BLaER1 treated with 17β-estradiol and CSF1 and Interleukin-3, amounts not matched to agents 10 nM and 100 nM (cell line): ENCODE measurements around the gene PCOLCE2.
"Not testable (repeated sequence)": the region's sequence is repeated elsewhere in the genome, so short reads cannot be mapped to it uniquely, and the experiment has no call there.

ENCODE experiments used
- H3K27ac ChIP-seq, 11 experiments: shearing (Covaris generic); formaldehyde crosslinking; 2 replicates each; pipeline ENCODE4 v1.8.1; 2022
- H3K27me3 ChIP-seq, 11 experiments: shearing (Covaris generic); formaldehyde crosslinking; 2 replicates each; pipeline ENCODE4 v1.8.1; 2022
- H3K36me3 ChIP-seq, 11 experiments: shearing (Covaris generic); formaldehyde crosslinking; 2 replicates each; pipeline ENCODE4 v1.8.1; 2022
- H3K4me1 ChIP-seq, 10 experiments: shearing (Covaris generic); formaldehyde crosslinking; 2 replicates each; pipeline ENCODE4 v1.8.1; 2022
- H3K4me2 ChIP-seq, 11 experiments: shearing (Covaris generic); formaldehyde crosslinking; 2 replicates each; pipeline ENCODE4 v1.8.1; 2022
- H3K4me3 ChIP-seq, 10 experiments: shearing (Covaris generic); formaldehyde crosslinking; 2 replicates each; pipeline ENCODE4 v1.8.1; 2022
- H3K9ac ChIP-seq, 11 experiments: shearing (Covaris generic); formaldehyde crosslinking; 2 replicates each; pipeline ENCODE4 v1.8.1; 2022
- H3K9me3 ChIP-seq, 11 experiments: shearing (Covaris generic); formaldehyde crosslinking; replicated peaks in 1 of 11; 2 replicates each; pipeline ENCODE4 v1.8.1; 2022
- H4K20me1 ChIP-seq, 11 experiments: shearing (Covaris generic); formaldehyde crosslinking; 2 replicates each; pipeline ENCODE4 v1.8.1; 2022
- Cebpa-rat ChIP-seq, 11 experiments: shearing (Covaris generic); IDR thresholded peaks; 2 replicates each; pipeline ENCODE4 v1.8.1; 2022

The PCOLCE2 gene

DNA sequence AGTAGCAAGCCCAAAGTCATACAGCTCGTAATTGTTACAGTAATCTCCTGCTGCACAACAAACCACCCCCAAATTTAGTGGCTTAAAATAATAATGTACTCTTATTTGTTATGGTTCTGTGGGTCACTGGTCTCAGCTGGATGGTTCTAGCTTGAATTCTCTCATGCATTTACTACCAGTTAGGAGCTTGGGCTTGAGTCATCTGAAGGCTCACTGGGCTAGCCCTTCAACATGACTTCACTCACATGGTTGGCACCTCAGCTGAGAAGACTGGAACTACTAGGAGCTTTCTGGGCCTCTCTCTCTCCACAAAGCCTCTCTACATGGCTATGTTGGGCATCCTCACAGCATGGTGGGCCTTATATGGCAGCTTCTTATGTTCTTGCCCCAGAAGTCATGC is 12.5 kb downstream of the PCOLCE2 start:
- Histone ChIP-seq H3K9ac (no peak overlapping the region), H3K27ac (no peak overlapping the region), H4K20me1 (no peaks in the 10 kb centered on the region), H3K4me1 (no peaks in the 10 kb centered on the region), H3K4me2 (no peak overlapping the region), H3K4me3 (no peak overlapping the region), H3K9me3 (no peaks in the 10 kb centered on the region), H3K36me3 (no peaks in the 10 kb centered on the region), H3K27me3 (no peaks in the 10 kb centered on the region)
- no peak for TF ChIP-seq Cebpa-rat (IDR thresholded peaks at IDR 0.05)

DNA sequence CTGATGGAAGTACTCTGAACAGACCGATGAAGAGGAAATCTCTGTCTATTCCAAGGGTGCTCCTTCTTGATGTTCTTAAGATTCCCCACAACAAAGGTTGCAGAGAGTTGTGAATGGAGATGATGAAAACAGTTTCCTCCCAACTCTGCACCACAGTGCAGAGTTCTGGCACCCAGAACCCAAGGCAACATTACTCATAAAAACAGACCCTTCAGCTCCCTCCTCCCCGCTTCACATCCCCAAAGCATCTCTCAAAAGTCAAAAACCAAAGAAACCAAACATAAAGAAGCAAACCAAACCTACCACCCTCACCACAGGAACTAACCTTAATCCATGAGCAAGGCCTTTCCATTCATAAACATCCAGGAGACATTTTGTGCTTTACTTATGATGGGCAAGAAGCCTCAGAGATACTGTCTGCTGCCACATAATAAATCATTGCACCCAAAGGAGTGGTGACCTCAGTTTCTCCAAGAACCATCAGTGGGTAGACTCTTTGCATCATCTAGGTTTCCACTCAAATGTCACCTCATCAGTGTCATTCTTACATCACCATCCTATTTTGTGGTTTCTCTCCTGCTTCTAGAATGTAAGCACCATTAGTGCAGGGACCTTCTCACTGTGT is 13.2 kb downstream of the PCOLCE2 start:
- Histone ChIP-seq H3K27me3 (no peaks in the 10 kb centered on the region), H3K4me1 (no peaks in the 10 kb centered on the region), H3K9me3 (no peaks in the 10 kb centered on the region), H3K4me3 (no peak overlapping the region), H3K9ac (no peak overlapping the region), H3K4me2 (no peak overlapping the region), H3K27ac (no peak overlapping the region), H4K20me1 (no peaks in the 10 kb centered on the region), H3K36me3 (no peaks in the 10 kb centered on the region)
- no peak for TF ChIP-seq Cebpa-rat (IDR thresholded peaks at IDR 0.05)

DNA sequence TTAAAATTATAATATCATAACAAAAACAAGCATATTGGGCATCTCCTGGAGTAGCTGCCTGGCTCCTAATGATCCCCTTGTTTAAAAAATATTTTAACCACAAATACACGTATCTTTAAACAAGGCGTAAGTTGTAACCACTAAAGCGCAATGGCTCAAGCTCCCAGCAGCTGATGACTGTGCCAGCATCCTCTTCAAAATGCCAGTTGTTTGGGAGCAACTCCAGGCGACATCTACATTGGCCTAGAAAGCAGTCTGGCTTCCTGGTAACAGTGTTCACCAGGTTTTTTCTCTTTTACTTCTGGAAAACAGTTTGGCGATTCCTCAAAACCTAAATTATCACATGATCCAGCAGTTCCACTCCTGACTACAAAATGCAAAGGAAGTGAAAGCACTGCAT is 13.8 kb downstream of the PCOLCE2 start:
- TF ChIP-seq Cebpa-rat (IDR thresholded peaks at IDR 0.05), result no peak
- Histone ChIP-seq H3K27ac (no peak overlapping the region), H3K27me3 (no peaks in the 10 kb centered on the region), H3K36me3 (no peaks in the 10 kb centered on the region), H4K20me1 (no peaks in the 10 kb centered on the region), H3K9me3 (no peaks in the 10 kb centered on the region), H3K9ac (no peak overlapping the region), H3K4me2 (no peak overlapping the region), H3K4me1 (no peaks in the 10 kb centered on the region), H3K4me3 (no peak overlapping the region)

DNA sequence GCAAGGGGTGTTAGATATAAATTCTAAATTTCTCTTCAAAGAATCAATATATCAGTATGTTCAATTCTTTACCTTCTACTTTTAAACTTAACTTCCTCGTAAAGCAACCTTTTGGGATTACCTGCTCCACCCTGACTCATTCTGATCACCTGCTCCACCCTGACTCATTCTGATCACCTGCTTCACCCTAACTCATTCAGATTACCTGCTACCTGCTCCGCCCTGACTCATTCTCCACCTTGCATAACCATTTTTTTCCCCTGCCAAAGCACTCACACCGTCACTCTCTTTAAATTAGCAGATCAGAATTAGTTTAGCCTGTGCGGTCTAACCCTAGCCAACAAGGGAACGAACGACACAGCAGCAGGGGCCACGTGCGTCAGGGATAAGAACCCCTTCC is 20.5 kb downstream of the PCOLCE2 start:
- not testable (repeated sequence) for H4K20me1 ChIP-seq, H3K27ac ChIP-seq, H3K4me3 ChIP-seq, H3K27me3 ChIP-seq, H3K9me3 ChIP-seq, H3K36me3 ChIP-seq, H3K9ac ChIP-seq, H3K4me2 ChIP-seq
- peaks cover 0 to 13% (median 2%) of the 10 kb centered on the region in 10 experiments; a peak in 13 of 20 replicates for H3K4me1 ChIP-seq

DNA sequence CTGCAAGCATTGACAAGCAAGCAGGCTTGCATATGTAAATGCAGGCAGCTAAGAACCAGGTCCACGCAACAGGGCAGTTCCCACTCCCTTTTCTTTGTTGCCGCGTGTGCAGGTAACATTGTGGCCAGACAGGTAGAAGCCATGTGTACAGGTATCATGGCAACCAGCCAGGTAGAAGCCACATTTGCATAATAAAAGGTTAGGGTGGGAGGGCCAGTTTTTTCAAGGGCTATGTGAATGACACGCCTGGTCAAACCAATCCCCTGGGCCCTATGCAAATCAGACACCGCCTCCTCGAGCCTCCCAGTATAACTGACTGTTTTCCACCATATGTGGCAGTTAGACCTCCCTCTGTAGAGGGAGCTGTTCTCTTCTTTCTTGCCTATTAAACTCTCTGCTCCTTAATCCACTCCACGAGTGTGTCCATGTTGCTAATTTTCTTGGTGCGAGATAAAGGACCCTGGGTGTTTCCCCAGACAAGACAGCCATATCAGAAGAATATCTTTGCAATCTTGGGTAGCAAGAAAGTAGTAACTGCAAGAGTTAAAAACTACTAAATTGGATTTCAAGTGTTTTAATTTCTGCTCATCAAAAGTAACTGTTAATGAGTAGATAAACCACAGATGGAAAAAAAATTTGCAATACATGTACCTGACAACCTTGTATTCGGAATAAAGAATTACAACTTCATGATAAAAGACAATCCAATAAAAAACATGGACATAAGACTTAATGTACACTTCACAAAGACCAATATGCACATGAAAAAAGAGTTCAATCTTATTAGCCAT is 21.8 kb downstream of the PCOLCE2 start:
- no peak overlapping the region for H3K4me2 ChIP-seq
- H3K27ac ChIP-seq, result no peak overlapping the region
- no peak overlapping the region for H3K9ac ChIP-seq
- no peaks in the 10 kb centered on the region for H3K36me3 ChIP-seq
- no peaks in the 10 kb centered on the region for H3K9me3 ChIP-seq
- no peaks in the 10 kb centered on the region for H4K20me1 ChIP-seq
- no peak for TF ChIP-seq Cebpa-rat (IDR thresholded peaks at IDR 0.05)
- H3K4me3 ChIP-seq, result no peak overlapping the region
- peaks cover 0 to 19% (median 7%) of the 10 kb centered on the region in 10 experiments; a peak in 13 of 20 replicates for H3K4me1 ChIP-seq
- H3K27me3 ChIP-seq, result no peaks in the 10 kb centered on the region

DNA sequence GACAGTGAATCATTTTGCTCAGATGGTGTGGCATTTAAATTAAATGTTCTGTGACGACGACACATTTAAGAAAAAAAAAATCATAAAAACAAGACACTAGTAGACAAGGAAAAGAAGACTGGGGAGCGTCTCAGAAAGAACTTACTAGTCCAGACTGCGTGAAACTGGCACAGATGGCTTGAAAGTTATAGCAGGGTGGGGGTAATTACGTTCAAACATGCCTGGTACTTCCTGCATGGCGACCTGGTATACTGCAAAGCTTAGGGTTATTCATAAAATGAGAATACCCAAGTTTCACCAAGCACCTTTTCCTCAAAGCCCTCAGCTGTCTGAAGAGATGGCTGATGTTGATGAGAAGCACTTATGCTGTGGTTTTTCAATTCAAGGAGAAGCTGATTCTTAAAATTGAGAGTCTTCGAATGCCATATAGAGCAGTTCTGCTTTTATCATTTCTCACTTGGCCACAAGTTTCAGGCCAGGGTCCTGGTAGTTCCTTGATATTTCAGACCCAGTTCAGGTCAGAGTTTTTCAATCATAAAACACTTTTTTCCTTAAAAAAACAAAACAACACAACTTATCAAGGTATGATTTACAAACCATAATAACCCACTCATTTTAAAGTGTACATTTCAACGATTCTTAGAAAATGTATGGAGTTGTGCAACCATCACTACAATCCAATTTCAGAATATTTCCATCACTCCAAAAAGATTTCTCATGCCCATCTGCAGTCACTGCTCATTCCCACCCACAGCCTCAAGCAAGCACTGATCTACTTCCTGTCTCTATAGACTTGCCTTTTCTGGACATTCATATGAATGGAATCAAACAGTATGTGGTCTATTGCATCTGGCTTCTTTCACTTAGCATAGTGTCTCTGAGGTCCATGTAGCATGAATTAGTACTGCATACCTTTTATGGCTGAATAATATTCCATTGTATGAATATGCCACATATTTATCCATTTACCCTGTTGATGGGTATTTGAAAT is 24.7 kb downstream of the PCOLCE2 start:
- TF ChIP-seq Cebpa-rat (IDR thresholded peaks at IDR 0.05), result no peak
- H4K20me1 ChIP-seq, result no peaks in the 10 kb centered on the region
- H3K9ac ChIP-seq, result no peak overlapping the region
- peak overlapping the region in 2 of 11 experiments; percentile 10 to 42; a peak in 2 of 22 replicates for H3K4me2 ChIP-seq
- H3K4me3 ChIP-seq, result no peak overlapping the region
- H3K36me3 ChIP-seq, result no peaks in the 10 kb centered on the region
- H3K27me3 ChIP-seq, result no peaks in the 10 kb centered on the region
- H3K4me1 ChIP-seq, result peaks cover 0 to 28% (median 7%) of the 10 kb centered on the region in 10 experiments; a peak in 13 of 20 replicates
- no peak overlapping the region for H3K27ac ChIP-seq
- H3K9me3 ChIP-seq, result no peaks in the 10 kb centered on the region

DNA sequence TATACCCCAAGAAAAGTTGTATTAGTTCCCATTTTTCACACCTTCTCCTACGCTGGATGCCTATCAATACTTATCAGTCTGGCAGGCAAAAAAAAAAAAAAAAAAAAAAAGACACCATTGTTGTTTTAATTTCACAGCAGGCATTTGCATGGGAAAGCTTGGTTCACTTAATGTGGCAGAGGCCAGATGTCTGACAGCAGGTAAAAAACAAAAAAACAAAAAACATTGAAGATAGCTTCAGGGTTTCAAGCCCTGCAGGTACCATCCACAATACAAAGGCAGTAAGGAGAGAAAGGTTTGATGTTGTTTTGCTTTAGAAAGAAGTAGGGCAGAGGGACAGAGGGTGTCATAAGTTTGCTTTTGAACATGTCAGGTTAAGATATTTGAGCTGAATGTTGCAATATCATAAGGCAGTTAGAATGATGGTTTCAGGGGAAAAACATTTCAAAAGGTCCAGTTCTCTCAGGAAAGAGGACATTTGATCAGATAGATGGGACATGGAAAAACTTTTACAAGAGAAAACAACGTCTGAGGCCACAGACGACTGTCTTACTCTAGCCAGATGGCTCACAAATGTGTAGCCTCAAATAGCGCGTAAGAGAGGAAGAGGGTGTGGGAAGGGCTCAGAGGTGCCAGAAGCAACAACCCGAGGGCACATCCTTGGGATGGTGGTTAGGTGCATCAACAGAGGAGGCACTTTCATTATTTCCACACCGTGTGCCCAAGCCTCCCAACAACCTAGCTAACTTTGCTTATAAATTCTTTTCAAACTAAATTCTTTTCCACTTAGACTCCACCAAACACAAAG is 25.7 kb downstream of the PCOLCE2 start:
- peak overlapping the region in 8 of 11 experiments; percentile 1 to 63 (median 26); a peak in 10 of 22 replicates for H3K4me2 ChIP-seq
- H3K27ac ChIP-seq, result no peak overlapping the region
- peaks cover 0 to 28% (median 7%) of the 10 kb centered on the region in 10 experiments; a peak in 13 of 20 replicates for H3K4me1 ChIP-seq
- H3K36me3 ChIP-seq, result no peaks in the 10 kb centered on the region
- no peaks in the 10 kb centered on the region for H3K9me3 ChIP-seq
- no peak overlapping the region for H3K4me3 ChIP-seq
- H3K9ac ChIP-seq, result no peak overlapping the region
- no peak for TF ChIP-seq Cebpa-rat (IDR thresholded peaks at IDR 0.05)
- no peaks in the 10 kb centered on the region for H4K20me1 ChIP-seq
- H3K27me3 ChIP-seq, result no peaks in the 10 kb centered on the region

DNA sequence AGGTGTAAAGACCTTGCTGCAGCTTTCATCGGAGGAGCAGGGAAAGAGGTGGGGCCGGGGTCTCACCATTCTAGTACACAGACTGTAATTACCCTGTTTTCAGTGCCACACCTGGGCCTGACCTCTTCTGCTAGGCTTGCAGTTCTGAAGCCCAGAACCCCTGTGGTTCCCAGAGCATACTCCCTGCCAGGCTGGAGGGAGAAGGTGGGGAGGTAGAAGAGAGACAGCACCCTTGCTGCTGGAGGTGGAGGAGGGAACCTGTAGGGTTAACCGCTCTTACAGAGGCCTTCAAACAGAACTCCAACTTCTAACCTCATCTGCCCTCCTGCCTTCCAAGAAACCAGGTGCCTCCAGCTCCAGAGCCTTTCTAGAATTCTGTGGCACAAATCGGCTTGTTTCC is 27.0 kb downstream of the PCOLCE2 start:
- no peak overlapping the region for H3K4me3 ChIP-seq
- H4K20me1 ChIP-seq, result no peaks in the 10 kb centered on the region
- H3K36me3 ChIP-seq, result no peaks in the 10 kb centered on the region
- peaks cover 0 to 28% (median 7%) of the 10 kb centered on the region in 10 experiments; a peak in 13 of 20 replicates for H3K4me1 ChIP-seq
- no peak overlapping the region for H3K27ac ChIP-seq
- no peaks in the 10 kb centered on the region for H3K9me3 ChIP-seq
- H3K27me3 ChIP-seq, result no peaks in the 10 kb centered on the region
- H3K4me2 ChIP-seq, result no peak overlapping the region
- TF ChIP-seq Cebpa-rat (IDR thresholded peaks at IDR 0.05), result no peak
- no peak overlapping the region for H3K9ac ChIP-seq
